CD4-positive, alpha-beta T cell treated with Interleukin-15 for 4 hours (primary cell): ENCODE measurements around the gene GNGT2.

Experiments
- DNase-seq: peaks from one replicate; pipeline ENCODE4 v3.0.0-alpha.2; 2020; ENCODE audit warnings: low spot score

Gene GNGT2

GRCh38 chr17:49229076-49229804 lies 18.9 kb upstream of the GNGT2 start:
- DNase-seq, result no peak

GRCh38 chr17:49227436-49228261 lies 17.3 kb upstream of the GNGT2 start:
- DNase-seq, result peak; percentile 81

GRCh38 chr17:49226771-49227435 lies 16.5 kb upstream of the GNGT2 start:
- no peak for DNase-seq

- DNase-seq, result no peak
Observed at GRCh38 chr17:49225554-49226236, 15.3 kb upstream of the GNGT2 start.

- DNase-seq, result no peak
Observed at GRCh38 chr17:49224997-49225337, 14.6 kb upstream of the GNGT2 start.

- DNase-seq, result peak; percentile 39
Observed at GRCh38 chr17:49224198-49224996, 14.0 kb upstream of the GNGT2 start.

GRCh38 chr17:49223517-49224197 lies 13.3 kb upstream of the GNGT2 start:
- DNase-seq, result peak; percentile 63

- DNase-seq, result no peak
Observed at GRCh38 chr17:49223168-49223516, 12.8 kb upstream of the GNGT2 start.

GRCh38 chr17:49219987-49220386 lies 9.6 kb upstream of the GNGT2 start:
- DNase-seq, result no peak

- peak; percentile 69 for DNase-seq
Observed at GRCh38 chr17:49218941-49219913, 8.9 kb upstream of the GNGT2 start.

GRCh38 chr17:49217651-49218413 lies 7.5 kb upstream of the GNGT2 start:
- peak; percentile 78 for DNase-seq

- DNase-seq, result no peak
Observed at GRCh38 chr17:49216953-49217650, 6.7 kb upstream of the GNGT2 start.

GRCh38 chr17:49216482-49216881 lies 6.1 kb upstream of the GNGT2 start:
- DNase-seq, result no peak

- DNase-seq, result no peak
Observed at GRCh38 chr17:49214676-49215360, 4.4 kb upstream of the GNGT2 start.

GRCh38 chr17:49213847-49214246 lies 3.5 kb upstream of the GNGT2 start:
- DNase-seq, result no peak

- no peak for DNase-seq
Observed at GRCh38 chr17:49213399-49213798, 3.0 kb upstream of the GNGT2 start.

GRCh38 chr17:49209061-49209571 lies 1.3 kb downstream of the GNGT2 start:
- no peak for DNase-seq

GRCh38 chr17:49204516-49204915 lies 5.9 kb downstream of the GNGT2 start:
- DNase-seq, result no peak
